Activated CD8-positive, alpha-beta T cell treated with anti-CD3 and anti-CD28 coated beads for 36 hours (primary cell): ENCODE results near the gene SHFL. TPM values are rescaled to one million over a fixed set of nuclear protein-coding genes. Genes with fewer than 3 reads are reported as not detected.

ENCODE experiments used
- ATAC-seq: fragments of 200-7000 bp; cut with Tn5 transposase; one replicate; pipeline ENCODE4 v1.10.0; 2021; ENCODE audit warnings: mild to moderate bottlenecking, moderate library complexity
- CTCF ChIA-PET: fragments of 350-600 bp; sonication (Branson Sonifier 250); formaldehyde crosslinking; loops from one replicate; lab custom pipeline; 2021; ENCODE audit warnings: antibody characterized with exemption; lab: Charles Lee
- POLR2A ChIA-PET: fragments of 350-600 bp; sonication (Branson Sonifier 250); formaldehyde crosslinking; loops from one replicate; lab custom pipeline; 2021; ENCODE audit warnings: antibody characterized with exemption; lab: Charles Lee
- DNase-seq: peaks from one replicate; pipeline ENCODE4 v3.0.0-alpha.2; 2020
- H3K27ac Mint-ChIP-seq: one replicate; pipeline ENCODE4 v1.8.0; 2021; ENCODE audit warnings: mild to moderate bottlenecking, mixed read lengths
- H3K27me3 Mint-ChIP-seq: one replicate; pipeline ENCODE4 v1.8.0; 2021; ENCODE audit warnings: mixed read lengths
- H3K36me3 Mint-ChIP-seq: one replicate; pipeline ENCODE4 v1.8.0; 2021; ENCODE audit warnings: low read depth, mixed read lengths
- H3K4me1 Mint-ChIP-seq: one replicate; pipeline ENCODE4 v1.8.0; 2021; ENCODE audit warnings: low read depth, mixed read lengths
- H3K4me3 Mint-ChIP-seq: one replicate; pipeline ENCODE4 v1.8.0; 2021; ENCODE audit warnings: mild to moderate bottlenecking, moderate library complexity, mixed read lengths
- H3K9me3 Mint-ChIP-seq: one replicate; pipeline ENCODE4 v1.8.0; 2021; ENCODE audit warnings: mixed read lengths
- CTCF ChIP-seq: fragments of 200-600 bp; IDR thresholded peaks from one replicate; pipeline ENCODE4 v1.8.0; 2022; ENCODE audit warnings: antibody characterized with exemption, mild to moderate bottlenecking
- intact Hi-C: fragments of 100-400 bp; cut with micrococcal nuclease; formaldehyde crosslinking; loops from one replicate; pipeline ENCODE4 v1.10.0; 2022
- total RNA-seq, 2 experiments: library from RNA; stranded (reverse); gene quantifications; one replicate each; pipeline ENCODE4 v1.2.3, GENCODE V29; 2021

The SHFL gene
- total RNA-seq, 2 experiments from 2014 or later, result 45.6 to 49.5 TPM

GRCh38 chr19:10043286-10043927 lies 42.7 kb upstream of the SHFL start:
- intact Hi-C loops, result no loop called here
- no peaks in the 10 kb centered on the region for H3K4me1 Mint-ChIP-seq
- no peak overlapping the region for H3K27ac Mint-ChIP-seq
- H3K27me3 Mint-ChIP-seq, result peaks cover 21% of the 10 kb centered on the region
- ATAC-seq, result no peak
- H3K36me3 Mint-ChIP-seq, result no peaks in the 10 kb centered on the region
- TF ChIP-seq CTCF, result no peak
- no peak for DNase-seq
- ChIA-PET POLR2A (no interaction called here), CTCF (interaction anchor here (0.7 to 2.9 kb wide), 3 partner anchors 16 to 112 kb away, joined by 3 to 10 read pairs (median 4); no protein-coding TSS in a partner anchor)
- peaks cover 18% of the 10 kb centered on the region for H3K9me3 Mint-ChIP-seq
- H3K4me3 Mint-ChIP-seq, result no peak overlapping the region

GRCh38 chr19:10044390-10044789 lies 41.7 kb upstream of the SHFL start:
- intact Hi-C loops, result no loop called here
- H3K9me3 Mint-ChIP-seq, result peaks cover 18% of the 10 kb centered on the region
- TF ChIP-seq CTCF, result no peak
- peaks cover 18% of the 10 kb centered on the region for H3K27me3 Mint-ChIP-seq
- DNase-seq, result no peak
- ChIA-PET POLR2A (no interaction called here), CTCF (interaction anchor here (1.0 kb wide), 1 partner anchor 17 kb away, joined by 5 read pairs; no protein-coding TSS in a partner anchor)
- H3K4me3 Mint-ChIP-seq, result no peak overlapping the region
- H3K27ac Mint-ChIP-seq, result no peak overlapping the region
- no peaks in the 10 kb centered on the region for H3K36me3 Mint-ChIP-seq
- H3K4me1 Mint-ChIP-seq, result no peaks in the 10 kb centered on the region
- peak; percentile 64 for ATAC-seq

- H3K4me3 Mint-ChIP-seq, result no peak overlapping the region
- H3K36me3 Mint-ChIP-seq, result no peaks in the 10 kb centered on the region
- TF ChIP-seq CTCF, result no peak
- peaks cover 18% of the 10 kb centered on the region for H3K9me3 Mint-ChIP-seq
- H3K27me3 Mint-ChIP-seq, result peaks cover 18% of the 10 kb centered on the region
- H3K27ac Mint-ChIP-seq, result no peak overlapping the region
- intact Hi-C loops, result no loop called here
- DNase-seq (no peak), ATAC-seq (no peak)
- H3K4me1 Mint-ChIP-seq, result no peaks in the 10 kb centered on the region
- CTCF ChIA-PET, result interaction anchor here (1.1 kb wide), 1 partner anchor 17 kb away, joined by 3 read pairs; no protein-coding TSS in a partner anchor
- POLR2A ChIA-PET, result no interaction called here
These were observed 40.7 kb upstream of the SHFL start for GRCh38 chr19:10045371-10045770.

GRCh38 chr19:10049626-10050025 lies 36.5 kb upstream of the SHFL start:
- Mint-ChIP-seq H3K4me1 (no peaks in the 10 kb centered on the region), H3K27ac (no peak overlapping the region), H3K9me3 (no peaks in the 10 kb centered on the region), H3K4me3 (no peak overlapping the region), H3K36me3 (no peaks in the 10 kb centered on the region), H3K27me3 (peaks cover 15% of the 10 kb centered on the region)
- intact Hi-C loops, result no loop called here
- no peak for ATAC-seq
- DNase-seq, result no peak
- ChIA-PET CTCF (no interaction called here), POLR2A (no interaction called here)
- TF ChIP-seq CTCF, result no peak

- ChIA-PET POLR2A (no interaction called here), CTCF (no interaction called here)
- Mint-ChIP-seq H3K27ac (no peak overlapping the region), H3K36me3 (no peaks in the 10 kb centered on the region), H3K27me3 (no peaks in the 10 kb centered on the region), H3K4me3 (no peak overlapping the region), H3K4me1 (no peaks in the 10 kb centered on the region), H3K9me3 (no peaks in the 10 kb centered on the region)
- no peak for TF ChIP-seq CTCF
- DNase-seq, result no peak
- ATAC-seq, result no peak
- intact Hi-C loops, result no loop called here
These were observed 33.3 kb upstream of the SHFL start for GRCh38 chr19:10052602-10053360.
